ENCODE measurements around the gene MYO1F.

DNA sequence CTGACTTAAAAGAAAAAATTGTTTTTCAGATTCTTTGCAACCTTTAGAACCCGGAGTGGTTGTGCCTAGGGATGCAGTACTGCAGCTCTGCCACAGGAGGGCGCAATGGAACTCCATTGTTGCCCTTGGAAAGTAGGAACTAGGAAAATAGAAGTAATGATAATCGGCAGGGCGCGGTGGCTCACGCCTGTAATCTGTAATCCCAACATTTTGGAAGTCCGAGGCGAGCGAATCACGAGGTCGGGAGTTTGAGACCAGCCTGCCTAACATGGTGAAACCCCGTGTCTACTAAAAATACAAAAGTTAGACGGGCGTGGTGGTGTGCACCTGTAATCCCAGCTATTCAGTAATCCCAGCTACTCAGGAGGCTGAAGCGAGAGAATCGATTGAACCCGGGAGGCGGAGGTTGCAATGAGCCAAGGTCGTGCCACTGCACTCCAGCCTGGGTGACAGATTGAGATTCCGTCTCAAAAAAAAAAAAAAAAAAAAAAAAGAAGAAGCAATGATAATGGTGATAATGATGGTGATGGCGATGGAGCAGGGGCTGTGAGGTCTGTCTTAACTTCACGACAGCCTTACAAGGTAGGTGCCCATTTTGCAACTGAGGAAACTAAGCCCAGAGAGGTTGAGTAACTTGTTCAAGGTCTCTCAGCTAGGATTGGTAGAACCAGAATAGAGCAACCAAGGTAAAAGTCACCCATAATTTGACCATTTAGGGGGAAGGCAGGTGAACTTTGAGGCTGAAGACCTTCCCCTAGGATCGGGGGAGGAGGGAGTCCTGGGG lies 38.8 kb upstream of the MYO1F start:
- no peak for TF ChIP-seq POLR2AphosphoS5 (IDR thresholded peaks at IDR 0.05)
- TF ChIP-seq, protein P1, sequence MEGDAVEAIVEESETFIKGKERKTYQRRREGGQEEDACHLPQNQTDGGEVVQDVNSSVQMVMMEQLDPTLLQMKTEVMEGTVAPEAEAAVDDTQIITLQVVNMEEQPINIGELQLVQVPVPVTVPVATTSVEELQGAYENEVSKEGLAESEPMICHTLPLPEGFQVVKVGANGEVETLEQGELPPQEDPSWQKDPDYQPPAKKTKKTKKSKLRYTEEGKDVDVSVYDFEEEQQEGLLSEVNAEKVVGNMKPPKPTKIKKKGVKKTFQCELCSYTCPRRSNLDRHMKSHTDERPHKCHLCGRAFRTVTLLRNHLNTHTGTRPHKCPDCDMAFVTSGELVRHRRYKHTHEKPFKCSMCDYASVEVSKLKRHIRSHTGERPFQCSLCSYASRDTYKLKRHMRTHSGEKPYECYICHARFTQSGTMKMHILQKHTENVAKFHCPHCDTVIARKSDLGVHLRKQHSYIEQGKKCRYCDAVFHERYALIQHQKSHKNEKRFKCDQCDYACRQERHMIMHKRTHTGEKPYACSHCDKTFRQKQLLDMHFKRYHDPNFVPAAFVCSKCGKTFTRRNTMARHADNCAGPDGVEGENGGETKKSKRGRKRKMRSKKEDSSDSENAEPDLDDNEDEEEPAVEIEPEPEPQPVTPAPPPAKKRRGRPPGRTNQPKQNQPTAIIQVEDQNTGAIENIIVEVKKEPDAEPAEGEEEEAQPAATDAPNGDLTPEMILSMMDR (IDR thresholded peaks at IDR 0.05) = peak in 5 of 7 experiments; percentile 45 to 86 (median 75)
